Kidney capillary endothelial cell (primary cell): ENCODE results near the gene HRH1.

Experiments
- DNase-seq: peaks from one replicate; pipeline ENCODE4 v3.0.0-alpha.2; 2018; ENCODE audit warnings: low spot score

HRH1 gene

DNA sequence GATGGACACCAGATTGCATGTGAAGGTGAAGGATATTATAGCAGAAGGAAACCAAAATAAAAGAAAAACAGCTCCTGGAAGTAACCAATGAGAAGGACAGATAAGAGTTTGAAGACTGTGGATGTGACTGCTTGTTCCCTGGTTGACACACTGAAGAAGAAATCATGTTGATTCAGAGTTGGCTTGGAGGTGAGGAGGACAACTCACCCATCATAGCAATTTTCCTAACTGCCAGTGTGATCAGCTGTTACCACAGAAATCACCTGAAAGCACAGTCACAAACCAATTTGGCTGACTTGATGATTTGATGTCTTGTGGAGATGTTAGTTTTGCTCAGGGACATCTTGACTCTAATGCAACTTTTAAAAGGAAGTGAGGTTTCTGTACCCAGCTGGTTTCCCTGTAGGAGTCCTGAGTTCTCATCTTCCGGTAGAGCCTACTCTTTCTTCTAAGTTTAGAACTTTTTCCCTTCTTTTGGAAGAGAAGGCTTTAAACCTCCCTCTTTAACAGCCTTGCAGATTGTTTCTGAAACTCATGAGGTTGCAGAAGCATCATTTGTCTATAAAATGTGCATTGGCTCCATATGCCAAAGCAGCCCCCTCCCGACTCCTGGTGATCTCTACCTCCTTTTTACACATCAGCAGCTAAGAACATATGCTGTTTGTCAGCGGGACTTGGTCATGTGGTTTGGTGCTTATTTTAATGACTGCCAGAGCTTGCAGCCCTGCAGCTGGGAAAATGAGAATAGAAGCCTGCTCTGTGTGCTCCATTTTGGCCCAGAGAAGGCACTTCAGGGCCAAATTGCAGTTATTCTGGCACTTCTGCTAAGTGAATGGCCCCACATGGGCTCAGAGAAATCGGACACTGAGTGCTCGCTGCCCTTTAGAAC lies 128.2 kb downstream of the HRH1 start:
- DNase-seq, result no peak

DNA sequence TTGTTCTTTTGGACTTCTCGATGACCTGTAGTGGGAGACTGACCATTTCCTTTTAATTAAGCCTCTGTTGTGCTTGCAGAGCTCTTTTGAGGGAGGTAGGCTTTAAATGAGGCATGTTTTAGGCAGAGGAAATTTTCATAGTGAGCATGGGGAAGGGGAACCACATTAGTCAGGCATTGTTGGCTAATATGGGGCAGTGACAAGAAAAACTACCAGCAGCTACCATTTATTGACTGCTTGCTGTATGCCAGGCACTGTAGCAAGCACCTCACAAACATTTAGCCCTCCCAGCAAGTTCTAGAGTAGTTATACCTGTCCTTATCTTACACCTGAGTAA lies 128.8 kb downstream of the HRH1 start:
- no peak for DNase-seq

DNA sequence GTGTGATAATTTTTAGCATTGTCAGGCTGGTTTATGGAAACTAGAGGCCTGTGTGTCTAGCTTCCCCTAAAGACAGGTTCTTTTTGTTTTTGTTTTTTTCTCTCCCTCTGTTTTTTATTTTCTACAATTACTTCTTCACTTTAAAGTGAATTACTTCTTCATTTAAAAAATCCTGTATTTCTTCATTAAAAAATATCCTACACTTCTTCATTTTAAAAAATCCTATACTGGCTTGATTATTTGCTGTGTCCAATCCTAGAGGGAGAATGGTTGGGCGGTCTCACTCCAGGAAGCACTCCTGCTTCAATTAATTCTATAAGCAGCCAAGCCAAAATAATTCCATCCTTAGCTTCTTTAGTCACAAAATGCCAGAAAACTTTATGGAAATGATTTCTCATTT lies 129.7 kb downstream of the HRH1 start:
- no peak for DNase-seq

DNA sequence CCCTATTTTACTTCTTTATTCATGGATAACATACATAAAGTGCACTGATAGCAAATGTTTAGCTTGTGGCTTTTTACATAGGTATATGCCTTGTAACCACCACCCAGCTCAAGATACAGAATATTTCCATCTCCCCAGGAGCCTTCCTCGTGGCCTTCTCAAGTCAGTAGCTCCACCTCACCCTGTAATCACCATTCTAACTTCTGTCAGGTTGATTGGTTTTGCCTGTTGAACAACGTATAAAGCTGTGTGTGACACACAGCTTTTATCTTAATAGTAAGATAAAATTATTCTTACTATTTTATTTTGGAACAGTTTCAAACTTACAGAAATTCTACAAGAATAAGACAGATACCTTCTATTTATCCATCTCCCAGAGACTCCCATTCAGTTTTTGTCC lies 131.2 kb downstream of the HRH1 start:
- no peak for DNase-seq

GRCh38 chr3:11287404-11287803 lies 133.1 kb downstream of the HRH1 start:
- no peak for DNase-seq

- peak; percentile 39 for DNase-seq
Measured at GRCh38 chr3:11288021-11288491, 133.8 kb downstream of the HRH1 start.

- DNase-seq, result peak; percentile 83
Measured at GRCh38 chr3:11288786-11289637, 134.7 kb downstream of the HRH1 start.

- DNase-seq, result no peak
Measured at GRCh38 chr3:11289864-11290263, 135.6 kb downstream of the HRH1 start.

GRCh38 chr3:11290743-11291680 lies 136.7 kb downstream of the HRH1 start:
- no peak for DNase-seq

GRCh38 chr3:11291808-11292207 lies 137.5 kb downstream of the HRH1 start:
- no peak for DNase-seq

GRCh38 chr3:11297126-11297525 lies 142.8 kb downstream of the HRH1 start:
- no peak for DNase-seq

DNA sequence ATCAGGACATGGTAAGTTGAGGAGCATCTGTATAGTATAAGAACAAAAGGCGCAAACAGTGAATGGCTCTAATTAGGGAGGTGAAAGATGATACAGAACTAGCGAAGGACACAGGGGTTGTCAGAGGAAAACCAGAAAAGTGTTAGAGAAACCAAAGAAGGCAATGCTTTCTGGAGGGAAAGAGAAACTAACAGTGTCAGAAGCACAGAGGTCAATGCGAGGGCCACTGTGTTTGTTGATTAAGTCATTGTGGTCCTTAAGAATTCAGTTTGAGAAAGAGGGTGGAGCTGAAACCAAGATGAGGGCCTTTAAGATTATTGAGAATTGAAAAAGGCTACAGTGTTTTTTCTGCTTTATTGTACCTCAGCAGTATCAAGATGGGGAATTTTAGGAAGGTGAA lies 146.7 kb downstream of the HRH1 start:
- DNase-seq, result no peak

GRCh38 chr3:11302444-11302843 lies 148.2 kb downstream of the HRH1 start:
- DNase-seq, result no peak

DNA sequence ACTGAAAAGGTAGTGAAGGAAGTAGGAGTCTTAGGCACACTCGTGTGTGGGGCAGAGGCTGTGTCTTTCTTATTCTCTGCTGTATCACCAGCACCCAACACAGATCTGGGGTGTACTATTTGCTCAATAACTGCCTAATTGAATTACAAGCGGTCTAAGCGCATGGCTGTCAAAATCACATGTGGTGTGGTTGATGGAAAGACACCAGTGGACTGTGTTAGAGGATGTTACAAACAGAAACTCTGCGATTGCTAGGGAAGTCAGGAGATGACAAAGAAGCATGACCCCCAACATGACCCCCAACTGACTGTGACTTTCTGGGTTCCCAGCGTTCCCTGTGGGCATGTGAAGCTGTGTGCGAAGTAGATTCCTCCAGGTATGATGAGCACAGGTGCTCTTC lies 149.9 kb downstream of the HRH1 start:
- DNase-seq, result no peak

DNA sequence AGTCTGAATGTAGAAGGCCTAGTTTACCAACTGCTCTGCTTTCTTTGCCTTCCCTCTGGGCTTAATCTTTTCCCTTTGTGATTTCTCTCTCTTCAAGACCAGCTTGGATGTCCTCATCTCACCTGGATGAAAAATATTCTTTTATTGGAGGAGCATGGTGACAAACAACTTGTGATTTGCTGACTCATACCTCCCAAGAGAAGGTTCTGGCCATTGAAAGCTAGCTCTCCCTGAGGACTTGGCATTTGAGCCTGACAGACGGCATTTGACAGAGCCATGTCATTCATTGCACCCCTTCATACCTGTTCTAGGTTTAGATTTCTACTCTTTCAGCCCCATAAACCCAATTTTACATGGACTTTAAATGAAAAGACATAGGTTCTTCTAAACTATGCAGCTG lies 151.2 kb downstream of the HRH1 start:
- DNase-seq, result no peak

DNA sequence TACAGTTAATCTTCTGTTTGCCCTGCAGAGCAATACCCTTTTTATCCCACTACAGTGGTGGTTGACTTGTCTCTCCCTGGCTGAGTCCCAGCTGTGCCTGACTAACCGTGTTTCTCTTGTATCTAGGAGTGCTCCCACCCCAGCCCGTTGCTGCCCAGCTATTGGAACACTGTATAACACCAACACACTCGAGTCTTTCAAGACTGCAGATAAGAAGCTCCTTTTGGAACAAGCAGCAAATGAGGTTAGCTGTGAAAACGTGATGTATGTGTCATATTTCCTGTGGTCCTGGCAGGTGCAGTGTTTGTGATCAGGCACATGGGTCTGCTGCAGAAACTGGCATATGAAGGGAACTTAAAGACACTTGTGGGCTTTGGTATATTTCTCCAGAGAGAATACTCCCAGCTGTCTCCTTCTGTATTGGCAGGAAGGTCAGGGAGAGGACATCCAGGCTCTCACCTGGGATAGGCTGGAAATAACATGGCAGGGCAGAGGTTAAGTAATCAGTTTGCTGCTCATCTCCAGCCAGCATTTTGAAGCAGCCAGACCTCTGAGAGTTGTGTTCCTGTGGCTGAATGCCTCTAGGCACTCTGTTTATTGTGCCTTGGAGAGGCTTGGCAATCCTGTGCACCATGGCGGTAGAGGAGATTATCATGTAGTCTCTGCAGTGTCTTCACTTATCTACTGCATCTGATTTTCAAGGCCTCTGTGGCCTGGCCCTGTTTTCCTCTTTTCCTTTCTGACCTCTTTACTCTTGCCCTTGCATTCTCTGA lies 152.7 kb downstream of the HRH1 start:
- no peak for DNase-seq

- no peak for DNase-seq
Measured at GRCh38 chr3:11307830-11308432, 153.6 kb downstream of the HRH1 start.

GRCh38 chr3:11310258-11310657 lies 156.0 kb downstream of the HRH1 start:
- no peak for DNase-seq

GRCh38 chr3:11312166-11312565 lies 157.9 kb downstream of the HRH1 start:
- DNase-seq, result no peak
